Progenitor cell of endocrine pancreas (in vitro differentiated cells): ENCODE measurements around the gene CHCHD3. TPM values are rescaled to one million over a fixed set of nuclear protein-coding genes. Genes with fewer than 3 reads are reported as not detected.

Source experiments
- DNase-seq: peaks from one replicate; pipeline ENCODE4 v3.0.0; 2021; ENCODE audit warnings: low spot score; ENCODE audit not compliant: unreplicated experiment
- H3K27ac Mint-ChIP-seq: 2 replicates; pipeline ENCODE4 v1.8.0; 2021; ENCODE audit warnings: mild to moderate bottlenecking, moderate library complexity, mixed read lengths
- H3K27me3 Mint-ChIP-seq: 2 replicates; pipeline ENCODE4 v1.8.0; 2021; ENCODE audit warnings: mixed read lengths
- H3K36me3 Mint-ChIP-seq: 2 replicates; pipeline ENCODE4 v1.8.0; 2022; ENCODE audit warnings: mixed read lengths; ENCODE audit not compliant: insufficient read depth
- H3K4me1 Mint-ChIP-seq: 2 replicates; pipeline ENCODE4 v1.8.0; 2021; ENCODE audit warnings: low read depth, mixed read lengths
- H3K4me3 Mint-ChIP-seq: 2 replicates; pipeline ENCODE4 v1.8.0; 2021; ENCODE audit warnings: low read depth, mild to moderate bottlenecking, moderate library complexity, mixed read lengths
- H3K9me3 Mint-ChIP-seq: 2 replicates; pipeline ENCODE4 v1.8.0; 2021; ENCODE audit warnings: low read depth, mixed read lengths
- total RNA-seq: library from RNA; stranded (reverse); gene quantifications from 2 replicates; pipeline ENCODE4 v1.2.1, GENCODE V29; 2021
- TF ChIP-seq, protein P1 (sequence below): fragments of 200-600 bp; sonication (generic); IDR thresholded peaks from one replicate; pipeline ENCODE4 v1.5.0; 2021; ENCODE audit warnings: antibody characterized with exemption, mild to moderate bottlenecking; ENCODE audit not compliant: unreplicated experiment

Gene CHCHD3
- total RNA-seq, 1 donor from 2014 or later, result 67.3 TPM

DNA sequence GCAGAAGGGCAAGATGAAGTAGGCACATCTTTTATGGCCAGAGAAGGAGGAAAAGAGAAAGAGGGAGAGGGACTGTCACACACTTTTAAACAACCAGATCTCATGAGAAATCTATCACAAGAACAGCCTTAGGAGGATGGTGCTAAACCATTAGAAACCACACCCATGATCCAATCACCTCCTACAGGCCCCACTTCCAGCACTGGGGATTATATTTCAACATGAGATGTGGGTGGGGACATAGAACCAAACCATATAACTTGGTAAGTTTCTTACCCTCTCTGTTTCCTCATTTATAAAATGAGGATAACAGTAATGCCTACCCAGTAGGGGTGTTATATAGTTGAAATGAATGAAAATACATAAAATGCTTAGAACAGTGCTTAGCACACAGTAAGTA is 66.0 kb downstream of the CHCHD3 start:
- TF ChIP-seq, protein P1, sequence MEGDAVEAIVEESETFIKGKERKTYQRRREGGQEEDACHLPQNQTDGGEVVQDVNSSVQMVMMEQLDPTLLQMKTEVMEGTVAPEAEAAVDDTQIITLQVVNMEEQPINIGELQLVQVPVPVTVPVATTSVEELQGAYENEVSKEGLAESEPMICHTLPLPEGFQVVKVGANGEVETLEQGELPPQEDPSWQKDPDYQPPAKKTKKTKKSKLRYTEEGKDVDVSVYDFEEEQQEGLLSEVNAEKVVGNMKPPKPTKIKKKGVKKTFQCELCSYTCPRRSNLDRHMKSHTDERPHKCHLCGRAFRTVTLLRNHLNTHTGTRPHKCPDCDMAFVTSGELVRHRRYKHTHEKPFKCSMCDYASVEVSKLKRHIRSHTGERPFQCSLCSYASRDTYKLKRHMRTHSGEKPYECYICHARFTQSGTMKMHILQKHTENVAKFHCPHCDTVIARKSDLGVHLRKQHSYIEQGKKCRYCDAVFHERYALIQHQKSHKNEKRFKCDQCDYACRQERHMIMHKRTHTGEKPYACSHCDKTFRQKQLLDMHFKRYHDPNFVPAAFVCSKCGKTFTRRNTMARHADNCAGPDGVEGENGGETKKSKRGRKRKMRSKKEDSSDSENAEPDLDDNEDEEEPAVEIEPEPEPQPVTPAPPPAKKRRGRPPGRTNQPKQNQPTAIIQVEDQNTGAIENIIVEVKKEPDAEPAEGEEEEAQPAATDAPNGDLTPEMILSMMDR, result no peak
- H3K36me3 Mint-ChIP-seq, result peaks cover 3% of the 10 kb centered on the region
- H3K27ac Mint-ChIP-seq, result no peak overlapping the region
- H3K9me3 Mint-ChIP-seq, result no peaks in the 10 kb centered on the region
- peaks cover 12% of the 10 kb centered on the region for H3K4me1 Mint-ChIP-seq
- H3K27me3 Mint-ChIP-seq, result no peaks in the 10 kb centered on the region
- no peak for DNase-seq
- no peak overlapping the region for H3K4me3 Mint-ChIP-seq

DNA sequence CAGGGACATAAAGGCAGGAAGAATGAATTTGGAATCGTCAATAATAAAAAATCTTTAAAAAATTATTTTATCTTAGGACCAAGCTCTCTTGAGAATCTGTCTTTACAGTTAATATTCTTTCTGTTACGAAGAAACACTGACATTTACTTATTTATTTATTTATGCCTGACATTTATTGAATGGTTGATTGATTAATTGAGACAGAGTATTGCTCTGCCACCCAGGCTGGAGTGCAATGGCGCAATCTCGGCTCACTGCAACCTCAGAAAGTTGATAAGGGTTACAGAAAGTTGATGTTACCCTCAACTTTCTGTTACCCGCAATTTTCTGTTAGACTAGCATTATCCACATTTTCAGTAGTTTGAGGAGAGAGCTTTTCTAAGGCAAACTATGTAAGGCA is 70.1 kb downstream of the CHCHD3 start:
- Mint-ChIP-seq H3K36me3 (peaks cover 1% of the 10 kb centered on the region), H3K4me3 (no peak overlapping the region), H3K27ac (peak overlapping the region; percentile 89), H3K4me1 (peaks cover 23% of the 10 kb centered on the region), H3K9me3 (no peaks in the 10 kb centered on the region), H3K27me3 (no peaks in the 10 kb centered on the region)
- no peak for DNase-seq
- TF ChIP-seq, protein P1, result no peak

DNA sequence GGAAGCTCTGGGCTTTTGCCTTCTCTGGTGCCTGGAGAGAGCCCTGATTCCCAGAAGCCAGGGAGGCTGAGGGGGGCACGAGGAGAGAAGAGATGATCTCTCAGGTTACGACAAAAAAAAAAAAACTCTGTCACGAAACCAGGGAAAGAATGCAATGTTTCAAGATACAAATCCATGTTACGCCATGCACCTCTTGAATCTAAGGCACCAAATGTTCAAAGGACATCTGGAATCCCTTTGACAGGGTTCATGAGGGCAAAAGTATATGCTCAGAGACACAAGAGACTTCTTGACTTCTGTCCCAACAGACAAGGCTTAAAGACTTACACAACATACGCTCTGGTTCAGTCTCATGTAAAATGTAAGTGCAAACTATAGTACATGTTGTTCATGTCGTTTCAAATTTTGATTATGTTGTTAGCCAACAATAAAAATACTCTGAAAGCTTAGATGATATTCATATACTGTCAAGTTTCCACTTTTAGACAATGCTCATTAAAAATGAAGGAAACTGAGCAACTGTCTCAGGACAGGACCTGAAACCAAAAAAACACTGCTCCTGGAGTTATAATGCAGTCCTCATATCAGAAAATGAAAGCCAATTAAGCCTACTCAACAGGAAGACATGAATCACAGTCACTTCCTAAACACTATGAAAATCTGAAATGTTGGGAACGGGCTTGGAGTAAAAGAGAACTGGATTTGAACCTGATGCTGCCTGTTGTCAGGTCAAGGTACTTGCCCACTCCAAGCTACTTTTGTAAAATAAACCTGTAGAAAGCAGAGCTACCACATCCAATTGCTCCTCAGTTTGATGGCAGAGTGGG is 72.3 kb downstream of the CHCHD3 start:
- H3K4me3 Mint-ChIP-seq, result no peak overlapping the region
- H3K27me3 Mint-ChIP-seq, result no peaks in the 10 kb centered on the region
- peaks cover 23% of the 10 kb centered on the region for H3K4me1 Mint-ChIP-seq
- TF ChIP-seq, protein P1, result no peak
- H3K27ac Mint-ChIP-seq, result no peak overlapping the region
- H3K36me3 Mint-ChIP-seq, result peaks cover 1% of the 10 kb centered on the region
- H3K9me3 Mint-ChIP-seq, result no peaks in the 10 kb centered on the region
- no peak for DNase-seq

DNA sequence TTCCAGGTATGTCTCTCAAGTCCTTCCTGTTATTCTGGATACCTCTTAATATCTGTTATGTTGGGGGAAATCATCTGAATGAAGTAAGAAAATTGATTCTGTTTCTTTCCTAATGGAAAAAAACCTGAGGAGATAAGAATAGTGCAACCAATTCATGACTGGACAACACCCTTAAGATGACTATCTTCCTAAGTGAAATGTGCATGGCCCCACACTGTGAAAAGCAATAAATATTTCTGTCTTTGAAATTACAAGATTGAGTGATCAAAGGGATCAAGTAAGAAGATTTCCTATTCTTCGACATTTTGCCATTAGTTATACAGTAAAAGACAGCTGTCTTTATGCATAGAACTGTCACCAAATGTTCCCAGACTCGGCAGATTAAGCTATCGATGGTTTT is 73.9 kb downstream of the CHCHD3 start:
- Mint-ChIP-seq H3K4me3 (no peak overlapping the region), H3K9me3 (no peaks in the 10 kb centered on the region), H3K36me3 (peaks cover 1% of the 10 kb centered on the region), H3K27ac (no peak overlapping the region), H3K4me1 (peaks cover 31% of the 10 kb centered on the region), H3K27me3 (no peaks in the 10 kb centered on the region)
- DNase-seq, result no peak
- TF ChIP-seq, protein P1, result no peak

DNA sequence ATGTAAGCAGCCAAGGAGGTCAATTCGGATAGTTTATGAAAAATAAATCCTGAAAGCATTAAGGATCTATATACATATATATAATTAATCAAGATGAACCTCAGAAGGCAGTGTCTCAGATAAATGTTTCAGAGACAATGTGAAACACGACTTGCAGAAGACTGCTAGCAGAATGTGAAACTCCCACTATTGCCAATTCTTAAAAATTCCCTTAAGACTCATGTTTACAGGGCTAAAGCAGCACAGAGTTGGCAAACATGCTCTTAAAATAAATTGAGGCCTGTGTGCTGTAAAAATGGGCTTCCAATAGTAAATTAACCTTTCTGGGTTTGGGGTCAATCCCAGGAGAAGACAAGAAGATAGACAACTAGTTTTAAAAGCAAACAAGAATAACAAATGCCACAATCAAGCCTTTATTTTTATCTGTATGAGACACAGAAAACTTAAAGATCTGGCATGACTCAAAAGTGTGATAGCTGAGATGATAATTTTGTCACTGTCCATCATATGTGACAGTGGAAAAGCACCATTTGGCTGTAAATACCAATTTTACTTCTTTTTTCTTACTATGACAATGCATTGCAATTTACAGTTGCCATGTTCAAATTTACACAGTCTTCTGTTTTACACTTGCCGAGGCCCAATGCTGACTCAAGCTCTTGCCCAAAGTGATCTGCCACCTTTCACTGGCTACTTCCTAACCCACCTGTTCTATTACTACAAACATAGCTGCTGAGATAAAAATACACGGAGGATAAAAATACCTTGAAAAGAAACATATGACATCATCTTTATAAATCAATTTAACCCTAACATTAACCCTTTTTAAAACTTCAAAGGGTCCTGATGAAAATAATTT is 78.6 kb downstream of the CHCHD3 start:
- Mint-ChIP-seq H3K4me3 (no peak overlapping the region), H3K9me3 (no peaks in the 10 kb centered on the region), H3K27me3 (no peaks in the 10 kb centered on the region), H3K4me1 (peaks cover 43% of the 10 kb centered on the region), H3K36me3 (no peaks in the 10 kb centered on the region), H3K27ac (peak overlapping the region; percentile 27)
- DNase-seq, result no peak
- TF ChIP-seq, protein P1, result no peak
